Fibroblast of skin of scalp (primary cell): Measurements from ENCODE around the gene MAP4K2.
A peak's percentile ranks its signal among the peaks of the same experiment; 100 is the strongest.

Experiments used
- DNase-seq: peaks from one replicate; pipeline ENCODE4 v3.0.0-alpha.2; 2013

MAP4K2 gene

GRCh38 chr11:64810891-64811272 is 7.9 kb upstream of the MAP4K2 start:
- no peak for DNase-seq

GRCh38 chr11:64810271-64810890 is 7.4 kb upstream of the MAP4K2 start, which contains the start of gene MEN1:
MEN1 (minus strand) TSS chr11:64810551; CDS start chr11:64810109, 442 bp downstream.
- DNase-seq: peak; percentile 96

- no peak for DNase-seq
Observed at GRCh38 chr11:64809781-64810241, 6.8 kb upstream of the MAP4K2 start.

- DNase-seq: no peak
Observed at GRCh38 chr11:64805481-64805880, 2.5 kb upstream of the MAP4K2 start.

- DNase-seq: no peak
Observed at GRCh38 chr11:64804346-64805210, 1.6 kb upstream of the MAP4K2 start.

GRCh38 chr11:64803846-64804345 is 882 bp upstream of the MAP4K2 start:
- no peak for DNase-seq

GRCh38 chr11:64802370-64803157 is 450 bp downstream of the MAP4K2 start:
- no peak for DNase-seq

GRCh38 chr11:64801561-64802369 is 1.2 kb downstream of the MAP4K2 start:
- no peak for DNase-seq

GRCh38 chr11:64801158-64801464 is 1.9 kb downstream of the MAP4K2 start:
- DNase-seq: no peak

GRCh38 chr11:64800303-64801157 is 2.5 kb downstream of the MAP4K2 start:
- no peak for DNase-seq

- DNase-seq: no peak
Observed at GRCh38 chr11:64799623-64800302, 3.3 kb downstream of the MAP4K2 start.

- DNase-seq: no peak
Observed at GRCh38 chr11:64799256-64799622, 3.8 kb downstream of the MAP4K2 start.

- DNase-seq: no peak
Observed at GRCh38 chr11:64796757-64797541, 6.1 kb downstream of the MAP4K2 start.

- DNase-seq: no peak
Observed at GRCh38 chr11:64796047-64796756, 6.8 kb downstream of the MAP4K2 start.

GRCh38 chr11:64794526-64794925 is 8.5 kb downstream of the MAP4K2 start:
- no peak for DNase-seq

GRCh38 chr11:64793271-64794160 is 9.5 kb downstream of the MAP4K2 start:
- no peak for DNase-seq

GRCh38 chr11:64792482-64792881 is 10.5 kb downstream of the MAP4K2 start:
- DNase-seq: no peak

GRCh38 chr11:64791781-64792291 is 11.2 kb downstream of the MAP4K2 start:
- no peak for DNase-seq
